Left lung (tissue), 10 donors: ENCODE data around the gene TUB. TPM values are rescaled to one million over a fixed set of nuclear protein-coding genes. Genes with fewer than 3 reads are reported as not detected.
A peak's percentile ranks its signal among the peaks of the same experiment; 100 is the strongest.

Experiments used
- ATAC-seq: fragments of 200-7000 bp; cut with Tn5 transposase; one replicate; pipeline ENCODE4 v1.9.1; 2020; ENCODE audit warnings: moderate library complexity
- DNase-seq, 4 donors: peaks; one replicate each; pipeline ENCODE4 v3.0.0-alpha.2; 2013 to 2020
- H3K27ac ChIP-seq, 2 donors: fragments of 200-600 bp; sonication (generic) in 1 of 2; one replicate each; pipeline versions ENCODE4 v1.5.0 to v1.8.0; 2020 to 2021
- H3K27me3 ChIP-seq, 2 donors: fragments of 200-600 bp; sonication (generic) in 1 of 2; one replicate each; pipeline versions ENCODE4 v1.5.0 to v1.8.0; 2020 to 2021
- H3K36me3 ChIP-seq, 2 donors: fragments of 200-600 bp; sonication (generic) in 1 of 2; one replicate each; pipeline versions ENCODE4 v1.5.0 to v1.8.0; 2020 to 2021
- H3K4me1 ChIP-seq, 2 donors: fragments of 200-600 bp; one replicate each; pipeline ENCODE4 v1.8.0; 2021
- H3K4me3 ChIP-seq, 2 donors: fragments of 200-600 bp; sonication (generic) in 1 of 2; one replicate each; pipeline versions ENCODE4 v1.5.0 to v1.8.0; 2020 to 2021; ENCODE audit warnings: mild to moderate bottlenecking in 1 of 2
- H3K9me3 ChIP-seq, 2 donors: fragments of 200-600 bp; sonication (generic) in 1 of 2; one replicate each; pipeline versions ENCODE4 v1.5.0 to v1.8.0; 2020 to 2021
- intact Hi-C, 2 donors: fragments of 100-400 bp; cut with DNase I; formaldehyde crosslinking; loops; one replicate each; pipeline versions ENCODE4 v1.11.2 to v1.14.2; 2022
- polyA plus RNA-seq, 6 donors: library from polyadenylated mRNA; unstranded; fragments of 120-200 nt; gene quantifications; one replicate each; pipeline ENCODE4 v1.2.1, GENCODE V29; 2013; ENCODE audit not compliant: insufficient read length in 6 of 6
- total RNA-seq, 2 donors: library from RNA; stranded (reverse); fragmentation: NEBNext Ultra II Directional; extraction: Animal tissue kit (Norgen Biotek cat#: 25700); gene quantifications; one replicate each; pipeline ENCODE4 v1.2.1, GENCODE V29; 2021
- TF ChIP-seq, protein P1 (sequence below), 2 donors: fragments of 200-600 bp; sonication (generic) in 1 of 2; IDR thresholded peaks; one replicate each; pipeline versions ENCODE4 v1.5.0 to v1.8.0; 2021; ENCODE audit warnings: antibody characterized with exemption in 2 of 2
- donor health status: DM: no; HTN: yes; CAD: no.
- donor health status: DM: no; HTN: no; CAD: no.

TUB gene
- total and polyA plus RNA-seq, 8 donors, result 5.6 to 30.0 (median 26.9) TPM

DNA sequence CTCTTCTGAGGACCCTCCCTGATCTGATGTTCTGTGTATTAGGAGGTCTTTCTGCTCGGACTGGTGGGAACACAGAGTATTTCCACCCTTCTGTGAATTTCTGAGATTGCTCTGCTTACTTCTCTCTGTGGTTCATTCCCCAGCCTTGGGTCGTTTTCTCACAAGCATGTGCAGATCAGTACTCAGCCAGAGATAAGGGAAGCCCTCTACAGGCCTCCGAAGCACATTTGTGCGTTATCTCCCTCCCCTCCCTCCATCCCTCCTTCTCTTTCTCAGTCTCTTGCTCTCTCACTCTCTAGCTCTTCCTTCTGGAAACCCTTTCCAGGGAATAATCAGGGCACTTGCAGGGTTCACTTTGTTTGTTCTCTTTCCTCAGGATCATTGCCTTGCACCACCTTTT, 35.2 kb upstream of the TUB start:
- Histone ChIP-seq H3K9me3 (no peaks in the 10 kb centered on the region), H3K4me1 (no peaks in the 10 kb centered on the region), H3K36me3 (no peaks in the 10 kb centered on the region), H3K27me3 (no peaks in the 10 kb centered on the region), H3K4me3 (no peak overlapping the region), H3K27ac (no peak overlapping the region)
- intact Hi-C loops, result no loop called here
- DNase-seq, result no peak
- TF ChIP-seq, protein P1, sequence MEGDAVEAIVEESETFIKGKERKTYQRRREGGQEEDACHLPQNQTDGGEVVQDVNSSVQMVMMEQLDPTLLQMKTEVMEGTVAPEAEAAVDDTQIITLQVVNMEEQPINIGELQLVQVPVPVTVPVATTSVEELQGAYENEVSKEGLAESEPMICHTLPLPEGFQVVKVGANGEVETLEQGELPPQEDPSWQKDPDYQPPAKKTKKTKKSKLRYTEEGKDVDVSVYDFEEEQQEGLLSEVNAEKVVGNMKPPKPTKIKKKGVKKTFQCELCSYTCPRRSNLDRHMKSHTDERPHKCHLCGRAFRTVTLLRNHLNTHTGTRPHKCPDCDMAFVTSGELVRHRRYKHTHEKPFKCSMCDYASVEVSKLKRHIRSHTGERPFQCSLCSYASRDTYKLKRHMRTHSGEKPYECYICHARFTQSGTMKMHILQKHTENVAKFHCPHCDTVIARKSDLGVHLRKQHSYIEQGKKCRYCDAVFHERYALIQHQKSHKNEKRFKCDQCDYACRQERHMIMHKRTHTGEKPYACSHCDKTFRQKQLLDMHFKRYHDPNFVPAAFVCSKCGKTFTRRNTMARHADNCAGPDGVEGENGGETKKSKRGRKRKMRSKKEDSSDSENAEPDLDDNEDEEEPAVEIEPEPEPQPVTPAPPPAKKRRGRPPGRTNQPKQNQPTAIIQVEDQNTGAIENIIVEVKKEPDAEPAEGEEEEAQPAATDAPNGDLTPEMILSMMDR (IDR thresholded peaks at IDR 0.05), result no peak
- ATAC-seq, result no peak

DNA sequence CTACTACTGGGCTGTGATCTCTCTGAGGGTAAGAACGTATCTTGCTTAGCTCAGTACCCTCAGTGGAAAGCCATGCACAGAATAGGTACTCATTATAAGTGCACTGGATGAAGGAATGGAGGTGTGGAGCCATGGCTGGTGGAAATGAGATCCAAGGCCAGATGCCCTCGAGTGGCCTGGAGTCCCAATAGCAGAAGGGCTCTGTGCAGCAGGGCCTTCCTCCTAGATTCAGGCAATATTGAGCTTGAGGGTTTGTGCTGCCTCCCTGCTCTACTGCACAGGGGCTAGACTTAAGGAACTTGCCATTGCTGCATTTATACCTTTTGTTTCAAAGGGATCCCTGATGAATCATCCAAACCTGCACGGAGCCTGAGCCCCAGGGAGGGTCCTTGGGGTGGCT, 33.6 kb upstream of the TUB start:
- no peak overlapping the region for H3K4me3 ChIP-seq
- DNase-seq, result no peak
- TF ChIP-seq, protein P1 (IDR thresholded peaks at IDR 0.05), result no peak
- intact Hi-C loops, result no loop called here
- no peaks in the 10 kb centered on the region for H3K36me3 ChIP-seq
- H3K9me3 ChIP-seq, result no peaks in the 10 kb centered on the region
- ATAC-seq, result no peak
- no peaks in the 10 kb centered on the region for H3K4me1 ChIP-seq
- no peaks in the 10 kb centered on the region for H3K27me3 ChIP-seq
- no peak overlapping the region for H3K27ac ChIP-seq

DNA sequence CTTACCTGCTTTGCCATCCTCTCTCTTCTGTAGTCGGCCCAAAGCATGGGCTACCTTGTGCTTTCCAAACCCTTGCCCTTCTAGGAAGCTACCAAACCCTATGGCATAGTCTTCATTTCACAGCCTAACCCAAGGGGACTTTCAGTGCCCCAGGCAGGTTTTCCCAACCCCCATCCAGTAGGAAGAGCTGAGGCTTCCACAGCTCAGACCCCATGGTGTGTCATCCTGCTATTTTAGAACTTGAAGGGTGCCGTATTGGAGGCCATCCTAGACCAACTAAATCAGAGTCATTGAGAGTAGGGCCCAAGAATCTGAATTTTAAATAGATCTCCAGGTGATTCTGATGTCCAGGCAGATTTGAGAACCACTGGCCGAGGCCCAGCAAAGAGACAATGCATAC, 31.9 kb upstream of the TUB start:
- DNase-seq, result no peak
- TF ChIP-seq, protein P1 (IDR thresholded peaks at IDR 0.05), result no peak
- Histone ChIP-seq H3K4me1 (no peaks in the 10 kb centered on the region), H3K27ac (no peak overlapping the region), H3K36me3 (no peaks in the 10 kb centered on the region), H3K27me3 (no peaks in the 10 kb centered on the region), H3K9me3 (no peaks in the 10 kb centered on the region), H3K4me3 (no peak overlapping the region)
- intact Hi-C loops, result no loop called here
- no peak for ATAC-seq

DNA sequence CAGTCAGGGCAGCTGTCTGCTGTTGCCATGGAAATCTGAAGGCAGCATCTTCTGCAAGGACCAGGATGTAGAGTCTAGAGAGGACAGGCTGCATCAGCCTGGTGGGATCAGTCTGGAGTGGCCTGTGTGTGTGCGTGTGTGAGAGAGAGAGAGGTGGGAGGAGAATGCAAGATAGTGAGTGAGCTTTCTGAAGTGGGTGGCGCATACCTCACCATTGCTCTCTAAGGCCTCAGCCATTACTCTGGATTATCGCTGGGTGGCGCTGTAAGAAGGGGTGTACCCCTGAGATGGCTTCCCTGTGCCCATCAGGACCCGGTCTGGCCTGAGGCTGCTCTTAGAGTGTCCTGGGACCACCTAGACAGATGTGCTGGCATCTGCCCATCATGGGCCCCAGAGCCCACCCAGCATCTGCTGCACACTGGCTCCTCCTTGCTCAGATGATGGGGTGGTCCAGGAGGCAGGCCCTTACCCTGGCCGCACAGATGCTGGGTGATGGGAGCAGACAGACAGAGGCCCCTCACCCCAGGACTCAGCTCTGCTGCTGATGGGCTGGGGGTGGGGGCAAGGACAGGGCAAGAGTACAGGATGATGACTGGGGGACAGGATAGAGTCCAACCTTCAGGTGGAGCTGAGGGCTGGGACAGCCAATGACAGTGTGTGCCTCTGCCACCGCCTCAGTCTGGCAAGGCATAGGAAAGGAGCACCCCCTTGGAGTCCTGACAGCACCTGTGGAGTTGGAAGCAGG, 25.7 kb upstream of the TUB start:
- Histone ChIP-seq H3K4me1 (no peaks in the 10 kb centered on the region), H3K4me3 (no peak overlapping the region), H3K27me3 (no peaks in the 10 kb centered on the region), H3K27ac (no peak overlapping the region), H3K36me3 (no peaks in the 10 kb centered on the region), H3K9me3 (no peaks in the 10 kb centered on the region)
- DNase-seq, result peak in 1 of 4 donors; percentile 27
- intact Hi-C loops, result no loop called here
- TF ChIP-seq, protein P1 (IDR thresholded peaks at IDR 0.05), result no peak
- no peak for ATAC-seq

DNA sequence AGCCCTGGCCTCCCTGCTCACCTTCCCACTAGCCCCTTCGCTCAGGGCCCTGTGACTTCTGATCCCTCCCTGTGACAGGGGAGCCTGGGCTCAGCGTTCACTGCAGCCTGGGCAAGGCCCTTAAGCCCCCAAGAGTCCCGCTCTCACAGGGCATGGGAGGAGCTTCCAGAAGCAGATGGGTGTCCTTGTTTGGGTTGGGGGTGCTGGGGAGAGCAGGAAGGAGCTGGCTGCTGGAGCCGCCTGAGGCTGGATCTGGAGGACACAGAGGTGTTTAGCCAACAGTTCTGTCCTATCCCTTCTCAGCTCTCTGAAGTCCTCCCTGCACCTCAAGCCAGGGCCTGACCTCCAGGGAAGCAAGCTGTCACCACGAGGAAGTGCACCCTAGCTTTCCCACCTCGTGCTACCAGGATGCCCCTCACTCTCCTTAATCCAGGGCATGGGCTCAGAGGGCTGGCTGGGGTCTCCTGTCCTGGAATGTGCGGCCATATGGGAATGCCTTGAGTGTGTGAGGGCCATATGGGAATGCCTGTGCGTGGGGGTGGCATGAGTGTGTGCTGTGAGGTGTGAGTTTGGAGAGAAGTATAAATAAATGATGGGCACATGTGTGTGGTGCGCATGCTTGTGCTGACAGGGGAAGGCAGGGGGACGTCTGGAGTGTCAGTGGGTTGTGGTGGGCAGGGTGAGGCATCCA, 25.0 kb upstream of the TUB start:
- DNase-seq (peak in 1 of 4 donors; percentile 24), ATAC-seq (no peak)
- Histone ChIP-seq H3K27me3 (no peaks in the 10 kb centered on the region), H3K4me3 (no peak overlapping the region), H3K36me3 (no peaks in the 10 kb centered on the region), H3K4me1 (no peaks in the 10 kb centered on the region), H3K27ac (no peak overlapping the region), H3K9me3 (no peaks in the 10 kb centered on the region)
- TF ChIP-seq, protein P1 (IDR thresholded peaks at IDR 0.05), result no peak
- intact Hi-C loops, result no loop called here
